ENCODE measurements around the gene NFKBIL1. TPM values are rescaled to one million over a fixed set of nuclear protein-coding genes. Genes with fewer than 3 reads are reported as not detected.
"Not testable (repeated sequence)": the region's sequence is repeated elsewhere in the genome, so short reads cannot be mapped to it uniquely, and the experiment has no call there.

Gene NFKBIL1
- 22.7 and 28.9 TPM in 2 replicates for total RNA-seq
- 25.0 and 30.3 TPM in 2 replicates for polyA plus RNA-seq

GRCh38 chr6:31546958-31547726 is at the start of gene NFKBIL1:
Gene NFKBIL1 (plus strand): TSS chr6:31547608. CDS start chr6:31547695, 87 bp downstream.
- Histone ChIP-seq H2AFZ (peak within 1 kb of the TSS; percentile 82), H3K27ac (peak within 1 kb of the TSS; percentile 76), H3K9me3 (ENCODE audit: low read depth) (no peaks in the 10 kb centered on the region), H3K4me3 (peak within 1 kb of the TSS; percentile 43), H3K9me2 (replicated peaks; ENCODE audit: insufficient read depth) (no peaks in the 10 kb centered on the region), H3K36me3 (replicated peaks; ENCODE audit: insufficient read depth, low read depth) (no peaks in the 10 kb centered on the region), H3K4me1 (ENCODE audit: insufficient read depth) (peaks cover 10% of the 10 kb centered on the region), H4K20me1 (ENCODE audit: insufficient read depth, poor library complexity, severe bottlenecking) (no peaks in the 10 kb centered on the region), H3K4me2 (peak within 1 kb of the TSS; percentile 85), H3K79me2 (peaks cover 37% of the 10 kb centered on the region), H3K27me3 (no peaks in the 10 kb centered on the region)
- under 1% methylated on average over 25 of the region's 25 CpGs for whole genome bisulfite sequencing (ENCODE audit: low lambda C conversion rate, missing lambda C conversion rate)
- TF ChIP-seq EZH2phosphoT487 (IDR thresholded peaks at IDR 0.05; ENCODE audit: low read depth, severe bottlenecking, unreplicated experiment) (no peak), CTCF (IDR thresholded peaks at IDR 0.05; ENCODE audit: poor library complexity) (no peak), EZH2 (IDR thresholded peaks at IDR 0.05; ENCODE audit: borderline replicate concordance) (no peak)
- peak; percentile 97 for DNase-seq (ENCODE audit: low spot score)

GRCh38 chr6:31498748-31499147 is 48.7 kb upstream of the NFKBIL1 start:
- Histone ChIP-seq H3K4me2 (peak overlapping the region; percentile 54), H3K9me2 (replicated peaks; ENCODE audit: insufficient read depth) (no peaks in the 10 kb centered on the region), H4K20me1 (ENCODE audit: insufficient read depth, poor library complexity, severe bottlenecking) (no peaks in the 10 kb centered on the region), H3K79me2 (no peaks in the 10 kb centered on the region), H2AFZ (peak overlapping the region; percentile 12), H3K4me3 (no peak overlapping the region), H3K36me3 (replicated peaks; ENCODE audit: insufficient read depth, low read depth) (no peaks in the 10 kb centered on the region), H3K27me3 (peaks cover 54% of the 10 kb centered on the region), H3K27ac (no peak overlapping the region), H3K9me3 (ENCODE audit: low read depth) (no peaks in the 10 kb centered on the region), H3K4me1 (ENCODE audit: insufficient read depth) (no peaks in the 10 kb centered on the region)
- 3% methylated on average over 21 of the region's 21 CpGs for WGBS (ENCODE audit: low lambda C conversion rate, missing lambda C conversion rate)
- DNase-seq (ENCODE audit: low spot score) = peak; percentile 31
- TF ChIP-seq EZH2phosphoT487 (IDR thresholded peaks at IDR 0.05; ENCODE audit: low read depth, severe bottlenecking, unreplicated experiment) = no peak
- TF ChIP-seq EZH2 (IDR thresholded peaks at IDR 0.05; ENCODE audit: borderline replicate concordance) = peak; percentile 55

GRCh38 chr6:31499648-31500047 is 47.8 kb upstream of the NFKBIL1 start:
- not testable (repeated sequence) for H3K36me3 ChIP-seq (replicated peaks; ENCODE audit: insufficient read depth, low read depth)

GRCh38 chr6:31502586-31502985 is 44.8 kb upstream of the NFKBIL1 start:
- Histone ChIP-seq H3K9me3 (ENCODE audit: low read depth) (no peaks in the 10 kb centered on the region), H2AFZ (no peak overlapping the region), H3K9me2 (replicated peaks; ENCODE audit: insufficient read depth) (no peaks in the 10 kb centered on the region), H3K36me3 (replicated peaks; ENCODE audit: insufficient read depth, low read depth) (no peaks in the 10 kb centered on the region), H3K27ac (no peak overlapping the region), H3K4me3 (no peak overlapping the region), H3K4me2 (no peak overlapping the region), H3K79me2 (no peaks in the 10 kb centered on the region), H4K20me1 (ENCODE audit: insufficient read depth, poor library complexity, severe bottlenecking) (no peaks in the 10 kb centered on the region), H3K27me3 (peaks cover 35% of the 10 kb centered on the region), H3K4me1 (ENCODE audit: insufficient read depth) (no peaks in the 10 kb centered on the region)
- TF ChIP-seq EZH2 (IDR thresholded peaks at IDR 0.05; ENCODE audit: borderline replicate concordance) (no peak), EZH2phosphoT487 (IDR thresholded peaks at IDR 0.05; ENCODE audit: low read depth, severe bottlenecking, unreplicated experiment) (no peak), CTCF (IDR thresholded peaks at IDR 0.05; ENCODE audit: poor library complexity) (no peak)
- DNase-seq (ENCODE audit: low spot score) = no peak

More at GRCh38 chr6:31499648-31500047, 47.8 kb upstream of the NFKBIL1 start:
- not testable (repeated sequence) for H3K9me2 ChIP-seq (replicated peaks; ENCODE audit: insufficient read depth); H3K4me1 ChIP-seq (ENCODE audit: insufficient read depth); H4K20me1 ChIP-seq (ENCODE audit: insufficient read depth, poor library complexity, severe bottlenecking); H3K27ac ChIP-seq; H3K79me2 ChIP-seq; DNase-seq (ENCODE audit: low spot score); H3K4me3 ChIP-seq; H2AFZ ChIP-seq; H3K9me3 ChIP-seq (ENCODE audit: low read depth); H3K4me2 ChIP-seq
- peaks cover 49% of the 10 kb centered on the region for H3K27me3 ChIP-seq
- WGBS (ENCODE audit: low lambda C conversion rate, missing lambda C conversion rate) = 89% methylated on average over 2 of the region's 2 CpGs

GRCh38 chr6:31509036-31509435 is 38.4 kb upstream of the NFKBIL1 start:
- H3K9me3 ChIP-seq (ENCODE audit: low read depth); H2AFZ ChIP-seq; H4K20me1 ChIP-seq (ENCODE audit: insufficient read depth, poor library complexity, severe bottlenecking); H3K36me3 ChIP-seq (replicated peaks; ENCODE audit: insufficient read depth, low read depth); H3K79me2 ChIP-seq; H3K4me3 ChIP-seq; H3K4me1 ChIP-seq (ENCODE audit: insufficient read depth); H3K4me2 ChIP-seq; H3K27me3 ChIP-seq; H3K9me2 ChIP-seq (replicated peaks; ENCODE audit: insufficient read depth); DNase-seq (ENCODE audit: low spot score); H3K27ac ChIP-seq: not testable (repeated sequence)
- 41% methylated on average over 2 of the region's 2 CpGs for WGBS (ENCODE audit: low lambda C conversion rate, missing lambda C conversion rate)

All from hepatocyte (in vitro differentiated cells).